Suprapubic skin (tissue), 4 donors: ENCODE data around the gene RAB3C. TPM values are rescaled to one million over a fixed set of nuclear protein-coding genes. Genes with fewer than 3 reads are reported as not detected.
"Not testable (repeated sequence)": the region's sequence is repeated elsewhere in the genome, so short reads cannot be mapped to it uniquely, and the experiment has no call there.

Source experiments
- DNase-seq, 2 donors: peaks; one replicate each; pipeline ENCODE4 v3.0.0-alpha.2; 2019; ENCODE audit warnings: low spot score in 2 of 2
- H3K27ac ChIP-seq: fragments of 200-600 bp; sonication (generic); one replicate; pipeline ENCODE4 v1.5.1; 2019
- H3K27me3 ChIP-seq: fragments of 200-600 bp; sonication (generic); one replicate; pipeline ENCODE4 v1.5.1; 2019
- H3K36me3 ChIP-seq: fragments of 200-600 bp; sonication (generic); one replicate; pipeline ENCODE4 v1.5.1; 2019
- H3K4me1 ChIP-seq: fragments of 200-600 bp; sonication (generic); one replicate; pipeline ENCODE4 v1.5.1; 2019
- H3K4me3 ChIP-seq: fragments of 200-600 bp; sonication (generic); one replicate; pipeline ENCODE4 v1.5.1; 2019; ENCODE audit warnings: mild to moderate bottlenecking
- H3K9me3 ChIP-seq: fragments of 200-600 bp; sonication (generic); one replicate; pipeline ENCODE4 v1.5.1; 2019
- EP300 ChIP-seq: sonication (generic); formaldehyde crosslinking; IDR thresholded peaks from one replicate; pipeline ENCODE4 v1.6.1; 2017; ENCODE audit warnings: antibody characterized with exemption
- POLR2A ChIP-seq, 2 donors: fragments of 450-650 bp; IDR thresholded peaks; one replicate each; pipeline ENCODE4 v1.6.1; 2017; ENCODE audit warnings: antibody characterized with exemption in 2 of 2, mild to moderate bottlenecking in 2 of 2, moderate library complexity in 2 of 2
- POLR2AphosphoS5 ChIP-seq, 3 donors: sonication (generic); formaldehyde crosslinking; IDR thresholded peaks; one replicate each; pipeline ENCODE4 v1.6.1; 2017; ENCODE audit warnings: antibody characterized with exemption in 3 of 3
- WGBS: methylation state at CpG from one replicate; pipeline ENCODE4 v1.1.5; 2018; 5-methylcytosine and 5-hydroxymethylcytosine counted together
- total RNA-seq, 4 donors: library from RNA; depleted of rRNA; stranded (reverse); fragments of >200 nt; gene quantifications; one replicate each; pipeline ENCODE4 v1.1.0, GENCODE V29; 2016
- TF ChIP-seq, protein P1 (sequence below), 2 donors: fragments of 200-600 bp in 1 of 2; fragments of 450-650 bp in 1 of 2; sonication (generic) in 1 of 2; IDR thresholded peaks; one replicate each; pipeline ENCODE4 v1.5.1; 2016 to 2019; ENCODE audit warnings: antibody characterized with exemption in 2 of 2, mild to moderate bottlenecking in 1 of 2, moderate library complexity in 1 of 2

RAB3C gene, protein sequence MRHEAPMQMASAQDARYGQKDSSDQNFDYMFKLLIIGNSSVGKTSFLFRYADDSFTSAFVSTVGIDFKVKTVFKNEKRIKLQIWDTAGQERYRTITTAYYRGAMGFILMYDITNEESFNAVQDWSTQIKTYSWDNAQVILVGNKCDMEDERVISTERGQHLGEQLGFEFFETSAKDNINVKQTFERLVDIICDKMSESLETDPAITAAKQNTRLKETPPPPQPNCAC
- total RNA-seq, result 1 to 10 TPM in 1 of 4 donors, under 1 TPM in 3; 0.08 to 1.1 (median 0.27) TPM

DNA sequence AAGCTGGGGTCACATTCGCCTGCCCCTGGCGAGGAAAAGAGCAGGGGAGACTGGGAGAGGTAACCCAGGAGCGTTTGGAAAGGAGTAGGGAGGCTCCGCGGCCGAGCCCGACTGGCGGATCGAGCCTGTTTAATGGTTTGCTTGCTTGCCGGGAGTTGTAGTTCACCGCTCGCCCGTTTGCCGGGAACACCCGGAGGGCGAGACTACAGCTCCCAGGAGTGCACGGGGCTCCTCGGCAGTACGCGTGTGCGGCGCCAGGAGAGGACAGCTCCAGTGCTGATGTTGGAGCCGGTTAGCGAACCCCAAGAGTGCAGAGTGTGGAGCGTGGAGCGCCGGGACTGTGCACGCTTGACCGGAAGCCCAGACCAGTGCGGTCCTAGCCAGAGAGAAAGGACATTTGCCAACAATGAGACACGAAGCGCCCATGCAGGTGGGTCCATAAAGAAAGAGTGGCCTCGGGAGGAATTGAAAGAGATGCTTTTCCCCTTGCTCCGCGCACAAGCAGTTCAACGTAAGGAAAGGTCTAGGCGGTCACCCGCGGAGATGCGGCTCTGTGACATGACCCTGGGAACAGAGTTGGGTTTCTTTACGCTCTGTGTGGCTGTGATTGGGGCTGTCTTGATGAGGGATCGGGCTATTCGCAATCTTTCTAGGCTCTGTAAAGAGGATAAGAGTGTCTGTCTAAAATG lies at the start of gene RAB3C:
TSS of gene RAB3C (plus strand) at position 273 of the 689 bp plus-strand sequence. CDS start at position 407, 134 bp downstream.
- 3% methylated on average over 43 of the region's 43 CpGs for WGBS
- Histone ChIP-seq H3K36me3 (no peaks in the 10 kb centered on the region), H3K4me3 (peak within 1 kb of the TSS; percentile 45), H3K9me3 (no peaks in the 10 kb centered on the region), H3K27ac (no peak within 1 kb of the TSS), H3K27me3 (peaks cover 34% of the 10 kb centered on the region), H3K4me1 (peaks cover 15% of the 10 kb centered on the region)
- TF ChIP-seq EP300 (no peak), POLR2AphosphoS5 (IDR thresholded peaks at IDR 0.05) (no peak), POLR2A (IDR thresholded peaks at IDR 0.05) (no peak)
- TF ChIP-seq, protein P1, sequence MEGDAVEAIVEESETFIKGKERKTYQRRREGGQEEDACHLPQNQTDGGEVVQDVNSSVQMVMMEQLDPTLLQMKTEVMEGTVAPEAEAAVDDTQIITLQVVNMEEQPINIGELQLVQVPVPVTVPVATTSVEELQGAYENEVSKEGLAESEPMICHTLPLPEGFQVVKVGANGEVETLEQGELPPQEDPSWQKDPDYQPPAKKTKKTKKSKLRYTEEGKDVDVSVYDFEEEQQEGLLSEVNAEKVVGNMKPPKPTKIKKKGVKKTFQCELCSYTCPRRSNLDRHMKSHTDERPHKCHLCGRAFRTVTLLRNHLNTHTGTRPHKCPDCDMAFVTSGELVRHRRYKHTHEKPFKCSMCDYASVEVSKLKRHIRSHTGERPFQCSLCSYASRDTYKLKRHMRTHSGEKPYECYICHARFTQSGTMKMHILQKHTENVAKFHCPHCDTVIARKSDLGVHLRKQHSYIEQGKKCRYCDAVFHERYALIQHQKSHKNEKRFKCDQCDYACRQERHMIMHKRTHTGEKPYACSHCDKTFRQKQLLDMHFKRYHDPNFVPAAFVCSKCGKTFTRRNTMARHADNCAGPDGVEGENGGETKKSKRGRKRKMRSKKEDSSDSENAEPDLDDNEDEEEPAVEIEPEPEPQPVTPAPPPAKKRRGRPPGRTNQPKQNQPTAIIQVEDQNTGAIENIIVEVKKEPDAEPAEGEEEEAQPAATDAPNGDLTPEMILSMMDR (IDR thresholded peaks at IDR 0.05), result no peak
- DNase-seq, result peak; percentile 84 to 88

DNA sequence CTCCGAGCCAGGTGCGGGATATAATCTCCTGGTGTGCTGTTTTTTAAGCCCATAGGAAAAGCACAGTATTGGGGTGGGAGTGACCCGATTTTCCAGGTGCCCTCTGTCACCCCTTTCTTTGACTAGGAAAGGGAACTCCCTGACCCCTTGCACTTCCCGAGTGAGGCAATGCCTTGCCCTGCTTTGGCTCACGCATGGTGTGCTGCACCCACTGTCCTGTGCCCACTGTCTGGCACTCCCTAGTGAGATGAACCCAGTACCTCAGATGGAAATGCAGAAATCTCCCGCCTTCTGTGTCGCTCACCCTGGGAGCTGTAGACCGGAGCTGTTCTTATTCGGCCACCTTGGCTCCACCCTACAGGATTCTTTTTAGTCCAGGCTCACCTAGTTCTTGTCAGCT lies 40.9 kb upstream of the RAB3C start:
- not testable (repeated sequence) for H3K9me3 ChIP-seq, H3K36me3 ChIP-seq, H3K27ac ChIP-seq, DNase-seq, H3K27me3 ChIP-seq, H3K4me3 ChIP-seq, H3K4me1 ChIP-seq
- WGBS, result 95% methylated on average over 7 of the region's 9 CpGs

DNA sequence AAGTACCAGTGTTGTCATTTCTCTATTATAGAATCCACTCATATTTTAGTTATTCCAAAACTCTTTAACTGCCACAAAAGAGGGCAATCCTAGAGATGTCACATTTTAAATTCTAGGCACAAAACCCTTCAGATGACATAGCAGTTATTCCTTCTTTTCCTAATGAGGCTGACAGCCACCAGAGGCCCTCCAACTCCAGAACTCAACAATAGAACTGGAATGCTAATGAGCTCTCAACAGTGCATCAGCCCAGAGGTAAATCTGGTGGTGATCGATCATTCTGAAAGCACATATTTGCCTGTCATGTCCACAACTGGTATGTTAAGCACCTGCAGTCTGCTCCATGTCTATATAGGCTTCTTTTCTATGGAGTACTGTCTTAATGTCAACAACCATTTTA lies 40.2 kb upstream of the RAB3C start:
- DNase-seq, result no peak
- H3K27me3 ChIP-seq, result no peaks in the 10 kb centered on the region
- WGBS, result 54% methylated on average over 1 of the region's 1 CpG
- H3K36me3 ChIP-seq, result no peaks in the 10 kb centered on the region
- no peak overlapping the region for H3K27ac ChIP-seq
- TF ChIP-seq, protein P1 (IDR thresholded peaks at IDR 0.05), result no peak
- TF ChIP-seq POLR2AphosphoS5 (IDR thresholded peaks at IDR 0.05) (no peak), POLR2A (IDR thresholded peaks at IDR 0.05) (no peak), EP300 (no peak)
- no peak overlapping the region for H3K4me3 ChIP-seq
- H3K4me1 ChIP-seq, result no peaks in the 10 kb centered on the region
- no peaks in the 10 kb centered on the region for H3K9me3 ChIP-seq

DNA sequence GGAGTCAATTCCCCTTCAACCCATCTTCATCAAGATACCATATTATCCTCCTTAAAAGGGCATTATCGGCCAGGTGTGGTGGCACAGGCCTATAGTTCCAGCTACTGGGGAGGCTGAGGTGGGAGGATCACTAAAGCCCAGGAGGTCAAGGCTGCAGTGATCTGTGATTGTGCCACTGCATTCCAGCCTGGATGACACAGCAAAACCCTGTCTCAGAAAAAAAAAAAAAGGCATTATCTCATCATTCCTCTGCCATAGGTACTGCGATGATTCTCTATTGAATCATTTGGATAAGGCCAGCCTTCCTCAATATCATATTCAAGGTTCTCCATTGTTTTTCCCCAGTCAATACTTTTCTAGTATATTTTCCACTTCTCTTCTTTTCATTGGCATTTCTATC lies 39.2 kb upstream of the RAB3C start:
- no peak for DNase-seq
- WGBS, result 91% methylated on average over 2 of the region's 2 CpGs
- Histone ChIP-seq H3K27me3 (no peaks in the 10 kb centered on the region), H3K36me3 (no peaks in the 10 kb centered on the region), H3K9me3 (no peaks in the 10 kb centered on the region), H3K27ac (no peak overlapping the region), H3K4me1 (no peaks in the 10 kb centered on the region), H3K4me3 (no peak overlapping the region)
- TF ChIP-seq POLR2AphosphoS5 (IDR thresholded peaks at IDR 0.05), result no peak

DNA sequence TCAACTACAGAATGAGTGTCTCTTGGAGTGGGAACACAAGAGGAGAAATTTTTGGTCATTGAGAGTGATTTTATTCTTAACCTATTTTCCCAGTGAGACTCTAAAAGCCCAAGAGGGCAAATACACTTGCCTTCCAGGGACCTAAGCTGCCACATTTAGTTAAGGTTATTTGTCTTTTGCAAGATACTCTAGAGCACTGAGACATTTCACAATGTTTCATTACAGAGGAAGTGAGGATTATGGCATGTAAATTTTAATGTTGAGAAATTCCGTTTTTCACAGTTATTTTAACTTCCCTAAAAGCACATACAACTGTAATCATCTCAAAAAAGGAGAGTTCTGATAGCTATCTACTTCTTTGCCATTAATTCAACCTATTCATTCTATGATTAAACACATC lies 38.7 kb upstream of the RAB3C start:
- no peaks in the 10 kb centered on the region for H3K9me3 ChIP-seq
- TF ChIP-seq, protein P1 (IDR thresholded peaks at IDR 0.05), result no peak
- TF ChIP-seq EP300 (no peak), POLR2AphosphoS5 (IDR thresholded peaks at IDR 0.05) (no peak)
- no peak overlapping the region for H3K27ac ChIP-seq
- DNase-seq, result no peak
- 51% methylated on average over 1 of the region's 1 CpG for WGBS
- H3K4me3 ChIP-seq, result no peak overlapping the region
- no peaks in the 10 kb centered on the region for H3K4me1 ChIP-seq
- no peaks in the 10 kb centered on the region for H3K36me3 ChIP-seq
- no peaks in the 10 kb centered on the region for H3K27me3 ChIP-seq

DNA sequence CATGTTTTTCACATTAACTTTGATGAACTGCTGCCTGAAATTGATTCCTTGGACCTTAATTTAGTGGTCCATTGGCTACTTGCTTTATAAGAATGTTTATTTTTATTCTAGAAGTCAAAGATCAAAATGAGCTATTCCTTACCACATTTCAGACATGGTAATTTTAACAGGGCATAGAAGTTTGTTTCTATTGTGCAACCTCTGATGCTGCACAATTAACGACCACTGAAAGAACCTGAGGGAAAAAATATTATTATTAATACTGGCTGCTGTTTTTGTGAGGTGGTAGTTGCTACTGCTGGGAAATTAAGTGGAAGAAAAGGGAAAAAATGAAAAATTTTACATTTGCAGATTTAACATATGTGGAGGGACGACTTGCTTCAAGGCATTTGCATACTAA lies 37.9 kb upstream of the RAB3C start:
- Histone ChIP-seq H3K36me3 (no peaks in the 10 kb centered on the region), H3K27ac (no peak overlapping the region), H3K27me3 (no peaks in the 10 kb centered on the region), H3K4me3 (no peak overlapping the region), H3K4me1 (no peaks in the 10 kb centered on the region), H3K9me3 (no peaks in the 10 kb centered on the region)
- WGBS, result 61% methylated on average over 2 of the region's 2 CpGs
- DNase-seq, result no peak
- TF ChIP-seq, protein P1 (IDR thresholded peaks at IDR 0.05), result no peak
- no peak for TF ChIP-seq POLR2AphosphoS5 (IDR thresholded peaks at IDR 0.05)
- no peak for TF ChIP-seq EP300
- TF ChIP-seq POLR2A (IDR thresholded peaks at IDR 0.05), result no peak
